AG08396 (cell line): ENCODE measurements around the gene TSPAN33.

Experiments used
- DNase-seq: peaks from one replicate; pipeline ENCODE4 v3.0.0; 2012; ENCODE audit warnings: low spot score, mixed read lengths

Gene TSPAN33

DNA sequence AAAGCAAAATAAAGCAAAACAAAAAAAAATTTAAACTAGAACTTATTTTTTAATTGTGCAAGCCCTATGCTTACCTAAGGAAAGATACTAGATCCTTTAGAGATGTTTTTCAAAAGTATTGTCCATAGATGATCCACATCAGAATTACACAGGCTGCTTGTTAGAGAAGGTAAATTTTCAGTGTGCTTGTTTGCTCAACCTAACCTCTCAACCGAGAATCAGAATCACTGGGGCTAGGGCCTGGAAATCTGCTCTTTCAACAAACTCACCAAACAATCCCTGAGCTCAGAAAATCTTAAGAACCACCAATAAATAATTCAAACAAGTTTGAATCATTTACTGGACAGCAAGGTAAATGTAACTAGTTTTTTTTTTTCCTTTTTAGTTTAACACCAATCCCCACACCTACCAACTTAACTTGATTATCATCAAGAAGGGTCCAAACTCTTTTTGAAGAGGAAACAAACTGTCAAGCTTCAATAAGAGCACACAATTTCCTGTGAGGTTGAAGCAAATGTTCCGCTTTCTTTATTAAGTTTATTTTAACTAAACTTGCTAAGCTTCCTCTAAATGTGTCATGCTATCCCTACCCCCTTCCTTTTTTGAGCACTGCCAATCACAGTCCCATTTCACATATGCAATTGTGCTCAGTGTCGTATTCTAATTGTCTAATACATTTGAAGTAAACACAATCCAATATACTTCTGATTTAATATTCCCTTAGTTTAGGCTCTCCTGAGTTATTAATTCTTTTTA lies 7.4 kb upstream of the TSPAN33 start:
- no peak for DNase-seq

- no peak for DNase-seq
Observed at GRCh38 chr7:129143724-129144094, 798 bp upstream of the TSPAN33 start.

DNA sequence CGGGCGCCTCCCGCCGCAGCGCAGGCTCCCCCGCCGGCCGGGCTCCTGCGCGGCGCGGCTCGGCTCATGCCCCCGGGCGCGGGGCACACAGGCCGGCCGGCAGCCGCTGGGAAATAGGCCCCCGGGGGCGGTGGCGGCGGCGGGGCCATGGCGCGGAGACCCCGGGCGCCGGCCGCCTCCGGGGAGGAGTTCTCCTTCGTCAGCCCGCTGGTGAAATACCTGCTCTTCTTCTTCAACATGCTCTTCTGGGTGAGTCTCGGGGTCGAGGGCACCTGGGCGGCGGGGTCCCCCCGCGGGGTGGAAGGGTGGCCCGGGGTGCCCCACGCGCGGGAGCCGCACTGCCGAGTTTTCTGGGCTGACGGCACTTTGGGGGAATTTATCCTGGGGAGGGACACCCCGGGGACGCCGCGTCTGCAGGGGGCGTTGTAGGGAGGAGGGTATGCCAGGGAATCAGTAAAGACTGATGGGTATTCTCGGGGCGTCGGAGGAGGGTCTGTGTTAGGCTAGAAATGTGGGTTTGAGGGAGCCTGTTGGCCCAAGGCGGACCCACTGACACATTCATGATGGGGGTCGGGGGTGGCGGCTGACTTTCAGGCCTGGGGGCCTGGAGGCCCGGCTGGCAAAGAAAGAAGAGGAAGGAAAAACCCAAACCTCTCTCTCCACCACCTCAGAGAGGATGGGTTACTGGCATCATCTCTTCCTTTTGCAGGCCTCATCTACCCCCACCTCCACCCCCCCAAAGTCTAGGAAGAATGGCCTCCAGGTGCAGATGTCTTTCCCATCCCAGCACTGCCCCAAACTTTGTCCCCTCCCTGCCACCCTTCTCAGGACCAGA lies 544 bp downstream of the TSPAN33 start:
- DNase-seq, result no peak

- DNase-seq, result no peak
Observed at GRCh38 chr7:129146237-129146979, 1.9 kb downstream of the TSPAN33 start.

- no peak for DNase-seq
Observed at GRCh38 chr7:129147731-129148130, 3.2 kb downstream of the TSPAN33 start.

- DNase-seq, result no peak
Observed at GRCh38 chr7:129149511-129149910, 5.0 kb downstream of the TSPAN33 start.

DNA sequence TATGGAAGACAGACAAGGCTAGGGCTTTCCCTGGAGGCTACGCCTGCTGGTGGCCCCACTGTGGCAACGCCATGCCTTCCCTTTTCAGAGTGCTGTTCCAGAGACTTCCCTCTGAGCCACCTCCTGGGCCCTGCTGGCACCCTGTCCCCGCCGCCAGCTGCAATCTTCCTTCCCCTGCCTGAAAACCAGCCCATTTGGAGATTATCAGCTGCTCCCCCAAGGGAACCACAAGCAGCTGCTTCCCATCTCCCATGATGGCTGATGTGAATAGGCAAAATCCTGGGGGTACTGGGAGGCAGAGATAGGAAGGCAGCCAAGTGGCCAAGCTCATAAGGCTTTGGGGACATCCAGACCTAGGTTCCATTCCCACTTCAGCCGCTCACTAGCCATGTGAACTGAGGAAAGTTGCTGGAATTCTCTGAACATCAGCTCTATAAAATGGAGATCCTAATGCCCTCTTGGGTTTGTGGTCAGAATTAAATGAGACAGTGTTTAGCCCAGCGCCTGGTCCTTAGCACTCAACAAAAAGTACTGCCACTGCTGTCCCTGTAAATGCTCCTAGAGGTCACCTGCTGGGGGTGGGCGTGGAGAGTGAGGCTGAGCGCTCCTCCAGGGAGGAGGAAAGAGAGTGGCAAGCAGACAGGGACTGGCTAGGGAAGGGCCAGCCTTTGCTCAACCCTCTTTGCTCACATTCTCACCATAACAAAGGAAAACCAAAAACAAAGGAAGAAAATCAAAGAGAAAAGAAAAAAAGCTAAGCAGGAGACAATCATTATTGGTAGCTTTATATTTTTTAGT lies 5.9 kb downstream of the TSPAN33 start:
- no peak for DNase-seq

- no peak for DNase-seq
Observed at GRCh38 chr7:129157651-129158050, 13.1 kb downstream of the TSPAN33 start.

DNA sequence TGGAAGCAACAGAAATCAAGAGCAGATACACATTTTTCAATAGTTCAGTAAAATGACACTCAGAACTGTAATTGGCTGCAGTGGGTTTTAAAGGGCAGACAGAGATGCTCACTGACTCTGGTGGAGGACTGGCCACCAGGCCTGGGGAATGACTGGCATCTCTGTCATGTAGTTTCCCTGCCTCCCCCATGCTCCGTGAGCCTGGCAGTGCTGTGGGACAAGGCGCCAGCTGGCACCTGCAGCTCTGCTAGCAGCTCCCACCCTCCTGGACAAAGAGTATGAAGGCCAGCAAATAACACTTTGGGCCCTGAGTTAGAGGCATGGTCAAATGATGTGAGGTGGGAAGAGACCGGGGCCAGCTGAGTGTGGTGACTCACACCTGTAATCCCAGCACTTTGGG lies 15.0 kb downstream of the TSPAN33 start:
- DNase-seq, result no peak

DNA sequence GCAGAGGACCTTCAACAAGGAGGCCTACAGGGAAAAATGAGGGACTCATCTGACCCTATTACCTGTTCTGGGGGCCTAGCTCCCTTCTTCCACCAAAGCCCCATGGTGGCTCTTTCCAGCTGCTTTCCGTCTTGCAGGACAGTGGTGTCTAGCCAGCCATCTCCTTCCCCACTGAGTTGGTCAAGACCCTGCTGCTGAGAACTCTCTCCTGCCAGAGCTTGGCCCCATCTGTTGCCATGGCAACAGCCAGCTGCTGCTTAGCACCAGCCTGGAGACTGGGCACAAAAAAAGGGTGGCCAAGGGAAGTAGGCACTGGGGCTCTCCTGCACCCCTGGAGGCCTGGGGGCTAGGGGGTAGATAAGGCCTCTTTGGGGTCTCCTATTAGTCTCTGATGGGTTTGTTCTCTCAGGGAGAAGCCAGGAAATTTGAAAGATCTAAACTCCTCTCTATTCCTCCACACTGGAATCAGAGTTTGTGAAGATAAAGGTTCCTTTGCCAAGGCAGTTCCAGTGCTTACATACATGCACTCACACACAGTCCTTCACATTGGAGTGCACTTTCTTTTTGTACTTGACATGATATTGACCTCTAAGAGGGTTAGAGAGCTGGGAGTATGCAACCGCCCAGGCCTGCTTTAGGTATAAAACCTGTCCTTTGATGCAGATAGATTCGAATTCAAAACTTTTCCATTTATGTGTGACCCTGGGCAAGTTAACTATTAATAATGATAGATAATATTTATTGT lies 15.8 kb downstream of the TSPAN33 start:
- no peak for DNase-seq

DNA sequence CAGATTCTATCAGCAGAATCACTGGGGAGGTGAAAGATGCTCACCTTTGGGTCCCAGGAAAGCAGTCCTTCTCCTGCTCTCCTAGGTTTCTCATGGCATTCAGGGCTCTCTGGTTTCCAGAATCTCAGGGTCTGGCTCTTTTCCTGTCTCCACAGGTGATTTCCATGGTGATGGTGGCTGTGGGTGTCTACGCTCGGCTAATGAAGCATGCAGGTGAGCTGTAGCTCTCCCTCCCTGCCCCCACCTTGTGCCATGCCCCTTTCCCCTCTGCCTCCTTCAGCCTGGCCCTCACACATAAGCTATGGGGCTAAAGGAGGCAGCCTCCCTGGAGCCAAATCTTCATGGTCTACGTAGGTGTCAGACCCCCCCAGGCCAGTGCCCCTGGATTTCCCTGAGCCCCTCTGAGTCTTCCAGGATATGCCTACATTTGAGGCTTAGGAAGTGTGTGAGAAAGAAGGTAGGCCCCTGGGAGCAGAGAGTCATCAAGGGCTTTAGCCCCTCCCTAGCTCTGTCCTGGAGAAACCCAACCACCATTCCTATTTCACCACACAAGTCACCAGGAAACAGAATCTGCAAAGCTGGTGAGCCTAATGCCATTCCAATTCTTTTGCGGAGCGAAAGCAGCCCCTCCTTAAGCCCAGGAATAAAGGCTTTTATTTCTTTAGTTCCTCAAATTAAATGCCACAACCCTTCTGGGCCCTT lies 17.2 kb downstream of the TSPAN33 start:
- no peak for DNase-seq

DNA sequence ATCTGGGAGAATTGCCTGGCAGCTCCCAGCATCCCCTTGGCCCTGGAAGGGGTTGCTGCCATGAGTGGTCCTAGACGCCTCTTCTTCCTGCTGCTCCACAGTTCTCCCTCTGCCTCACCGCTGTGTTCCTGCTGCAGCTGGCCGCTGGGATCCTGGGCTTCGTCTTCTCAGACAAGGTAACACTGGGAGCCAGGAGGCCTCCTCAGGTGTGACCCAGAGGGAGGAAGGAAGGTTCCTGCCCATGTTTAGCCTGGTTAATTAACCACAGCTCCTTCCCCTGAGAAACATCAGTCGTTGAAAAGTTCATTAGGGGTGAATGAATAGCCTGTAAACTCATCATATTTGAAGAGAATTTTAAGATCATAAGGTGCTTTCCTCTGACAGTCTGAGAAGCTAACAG lies 18.2 kb downstream of the TSPAN33 start:
- DNase-seq, result no peak

- peak; percentile 63 for DNase-seq
Observed at GRCh38 chr7:129163875-129164544, 19.5 kb downstream of the TSPAN33 start.

DNA sequence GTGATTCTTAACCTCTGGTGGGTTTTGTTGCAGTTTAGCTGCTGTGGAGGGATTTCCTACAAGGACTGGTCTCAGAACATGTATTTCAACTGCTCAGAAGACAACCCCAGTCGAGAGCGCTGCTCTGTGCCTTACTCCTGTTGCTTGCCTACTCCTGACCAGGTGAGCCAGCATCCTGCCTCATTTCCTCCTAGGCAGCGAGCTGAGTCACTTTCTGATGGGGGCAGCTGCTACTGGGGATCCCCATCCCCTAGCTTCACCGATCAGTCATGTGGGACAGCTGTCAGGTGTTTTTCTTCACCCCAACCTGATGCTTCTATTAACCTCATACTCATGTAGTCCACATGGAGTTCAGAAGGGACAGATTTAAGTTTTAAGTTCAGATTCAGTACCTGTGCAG lies 22.2 kb downstream of the TSPAN33 start:
- DNase-seq, result no peak

DNA sequence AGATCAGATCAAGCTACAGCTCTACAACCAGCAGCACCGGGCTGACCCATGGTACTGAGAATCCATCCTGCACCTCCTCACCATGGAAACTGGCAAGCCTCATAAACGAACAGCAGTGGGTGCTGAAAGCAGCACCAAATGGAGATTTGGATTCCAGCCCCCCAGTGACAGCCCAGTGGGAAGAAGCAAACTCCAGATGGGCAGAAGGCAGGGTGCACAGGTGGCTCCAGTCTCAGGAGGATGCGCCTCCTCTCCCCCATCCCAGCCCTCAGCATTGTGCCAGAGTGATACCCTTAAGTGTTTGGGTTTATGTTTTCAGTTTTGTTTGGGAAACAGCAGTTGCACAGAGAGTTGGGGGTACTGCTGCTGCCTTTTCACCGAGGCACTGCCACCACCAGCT lies 23.3 kb downstream of the TSPAN33 start:
- DNase-seq, result no peak

GRCh38 chr7:129168231-129169021 lies 23.9 kb downstream of the TSPAN33 start:
- no peak for DNase-seq

- peak; percentile 59 for DNase-seq
Observed at GRCh38 chr7:129169171-129169671, 24.7 kb downstream of the TSPAN33 start.

- DNase-seq, result no peak
Observed at GRCh38 chr7:129169686-129170440, 25.4 kb downstream of the TSPAN33 start.
